A673 (cell line): Measurements from ENCODE around the gene TRIM25. TPM values are rescaled to one million over a fixed set of nuclear protein-coding genes. Genes with fewer than 3 reads are reported as not detected.

Source experiments
- BruUV-seq: library from RNA; stranded (reverse); fragments of 400-500 nt; replicated peaks from 2 replicates; lab custom pipeline; 2021; lab: Mats Ljungman, UMichigan
- CTCF ChIA-PET: fragments of 300-600 bp; sonication (Branson Sonifier 250); formaldehyde crosslinking; loops from one replicate; lab custom pipeline; 2022; ENCODE audit warnings: antibody characterized with exemption; lab: Charles Lee
- POLR2A ChIA-PET: fragments of 300-600 bp; sonication (Branson Sonifier 250); formaldehyde crosslinking; loops from one replicate; lab custom pipeline; 2022; ENCODE audit warnings: antibody characterized with exemption; ENCODE audit not compliant: low non-redundant PET; lab: Charles Lee
- DNase-seq: peaks from one replicate; pipeline ENCODE4 v3.0.0-alpha.2; 2015; ENCODE audit warnings: low spot score
- H3K27ac ChIP-seq: fragments of 200-600 bp; sonication (generic); 2 replicates; pipeline ENCODE4 v1.5.1; 2016; ENCODE audit warnings: mixed run types, low read depth, mild to moderate bottlenecking, mixed read lengths, antibody characterized with exemption, low read length; ENCODE audit not compliant: poor library complexity, severe bottlenecking
- H3K27me3 ChIP-seq: fragments of 200-600 bp; sonication (generic); replicated peaks from 2 replicates; pipeline ENCODE4 v1.6.1; 2017; ENCODE audit warnings: mixed run types, low read depth, mild to moderate bottlenecking, mixed read lengths, antibody characterized with exemption, low read length; ENCODE audit not compliant: insufficient read depth, poor library complexity
- H3K36me3 ChIP-seq: fragments of 200-600 bp; sonication (generic); 2 replicates; pipeline ENCODE4 v1.6.1; 2016; ENCODE audit warnings: mixed run types, mild to moderate bottlenecking, mixed read lengths, antibody characterized with exemption, low read length; ENCODE audit not compliant: insufficient read depth, poor library complexity, severe bottlenecking
- H3K4me1 ChIP-seq: fragments of 200-600 bp; sonication (generic); 2 replicates; pipeline ENCODE4 v1.6.1; 2017; ENCODE audit warnings: mixed run types, mild to moderate bottlenecking, mixed read lengths, antibody characterized with exemption, low read length; ENCODE audit not compliant: insufficient read depth, poor library complexity, severe bottlenecking
- H3K4me3 ChIP-seq: fragments of 200-600 bp; sonication (generic); 2 replicates; pipeline ENCODE4 v1.5.1; 2016; ENCODE audit warnings: low read depth, mixed run types, mild to moderate bottlenecking, mixed read lengths, low read length; ENCODE audit not compliant: poor library complexity, severe bottlenecking
- H3K9me3 ChIP-seq: fragments of 200-600 bp; sonication (generic); 2 replicates; pipeline ENCODE4 v1.6.1; 2016; ENCODE audit warnings: mixed run types, low read depth, mild to moderate bottlenecking, mixed read lengths, antibody characterized with exemption, low read length; ENCODE audit not compliant: poor library complexity, severe bottlenecking
- EZH2 ChIP-seq: fragments of 200-600 bp; sonication (generic); IDR thresholded peaks from 2 replicates; pipeline ENCODE4 v1.6.1; 2017; ENCODE audit warnings: borderline replicate concordance, low read depth, mild to moderate bottlenecking, mixed read lengths, antibody characterized with exemption, low read length; ENCODE audit not compliant: poor library complexity, severe bottlenecking
- intact Hi-C: fragments of 100-400 bp; cut with micrococcal nuclease; formaldehyde crosslinking; loops from one replicate; pipeline ENCODE4 v1.10.0; 2022; ENCODE audit not compliant: unreplicated experiment
- total RNA-seq: library from RNA; stranded (reverse); gene quantifications from 2 replicates; pipeline ENCODE4 v1.2.3, GENCODE V29; 2021
- TF ChIP-seq, protein P1 (sequence below): fragments of 300-800, 200-600 bp; sonication (generic); conservative IDR thresholded peaks from 2 replicates; pipeline ENCODE4 v1.5.1; 2017; ENCODE audit warnings: low read depth, mild to moderate bottlenecking, antibody characterized with exemption, low read length, moderate library complexity, mixed read lengths

The TRIM25 gene
- total RNA-seq, 1 experiment from 2014 or later: 58.0 TPM

DNA sequence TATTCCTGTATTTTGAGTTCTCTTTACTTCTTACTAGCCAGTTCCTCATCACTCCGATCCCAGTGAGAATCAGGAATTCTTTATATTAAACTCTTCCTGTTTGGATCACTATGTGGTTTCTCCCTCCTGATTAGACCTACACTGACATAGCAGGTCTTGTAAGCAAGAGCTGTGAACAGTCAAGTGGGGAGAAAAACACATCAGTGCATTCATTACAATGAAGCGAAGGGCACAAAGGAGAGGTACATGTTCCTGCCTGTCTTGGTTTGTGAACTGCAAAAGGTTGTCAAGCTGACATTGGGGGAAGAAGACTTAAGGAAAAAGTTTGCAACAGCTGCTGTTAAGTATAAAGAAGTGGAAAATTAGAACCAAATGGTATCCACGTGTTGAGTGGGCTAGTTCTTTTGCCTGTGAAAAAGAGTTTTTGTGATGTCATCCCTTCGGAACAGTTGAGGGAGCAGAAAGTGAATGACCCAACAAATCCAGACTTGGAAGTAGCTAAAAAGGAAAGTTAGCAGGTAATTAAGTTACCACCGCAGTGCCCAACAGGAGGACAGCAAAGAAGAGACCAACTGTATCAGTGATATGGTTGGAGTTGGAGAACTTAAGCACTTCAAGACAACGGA is 23.0 kb upstream of the TRIM25 start:
- no peaks in the 10 kb centered on the region for H3K9me3 ChIP-seq
- H3K4me1 ChIP-seq: no peaks in the 10 kb centered on the region
- CTCF ChIA-PET: no interaction called here
- no peaks in the 10 kb centered on the region for H3K27me3 ChIP-seq
- H3K36me3 ChIP-seq: peaks cover 37% of the 10 kb centered on the region
- TF ChIP-seq, protein P1, sequence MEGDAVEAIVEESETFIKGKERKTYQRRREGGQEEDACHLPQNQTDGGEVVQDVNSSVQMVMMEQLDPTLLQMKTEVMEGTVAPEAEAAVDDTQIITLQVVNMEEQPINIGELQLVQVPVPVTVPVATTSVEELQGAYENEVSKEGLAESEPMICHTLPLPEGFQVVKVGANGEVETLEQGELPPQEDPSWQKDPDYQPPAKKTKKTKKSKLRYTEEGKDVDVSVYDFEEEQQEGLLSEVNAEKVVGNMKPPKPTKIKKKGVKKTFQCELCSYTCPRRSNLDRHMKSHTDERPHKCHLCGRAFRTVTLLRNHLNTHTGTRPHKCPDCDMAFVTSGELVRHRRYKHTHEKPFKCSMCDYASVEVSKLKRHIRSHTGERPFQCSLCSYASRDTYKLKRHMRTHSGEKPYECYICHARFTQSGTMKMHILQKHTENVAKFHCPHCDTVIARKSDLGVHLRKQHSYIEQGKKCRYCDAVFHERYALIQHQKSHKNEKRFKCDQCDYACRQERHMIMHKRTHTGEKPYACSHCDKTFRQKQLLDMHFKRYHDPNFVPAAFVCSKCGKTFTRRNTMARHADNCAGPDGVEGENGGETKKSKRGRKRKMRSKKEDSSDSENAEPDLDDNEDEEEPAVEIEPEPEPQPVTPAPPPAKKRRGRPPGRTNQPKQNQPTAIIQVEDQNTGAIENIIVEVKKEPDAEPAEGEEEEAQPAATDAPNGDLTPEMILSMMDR: no peak
- no peak for TF ChIP-seq EZH2
- no TSS peak for BruUV-seq
- DNase-seq: no peak
- H3K27ac ChIP-seq: no peak overlapping the region
- no peak overlapping the region for H3K4me3 ChIP-seq
- intact Hi-C loops: no loop called here
- POLR2A ChIA-PET: interaction anchor here (0.5 kb wide), 1 partner anchor 23 kb away, joined by 3 read pairs; the partner anchor contains the start of gene TRIM25

DNA sequence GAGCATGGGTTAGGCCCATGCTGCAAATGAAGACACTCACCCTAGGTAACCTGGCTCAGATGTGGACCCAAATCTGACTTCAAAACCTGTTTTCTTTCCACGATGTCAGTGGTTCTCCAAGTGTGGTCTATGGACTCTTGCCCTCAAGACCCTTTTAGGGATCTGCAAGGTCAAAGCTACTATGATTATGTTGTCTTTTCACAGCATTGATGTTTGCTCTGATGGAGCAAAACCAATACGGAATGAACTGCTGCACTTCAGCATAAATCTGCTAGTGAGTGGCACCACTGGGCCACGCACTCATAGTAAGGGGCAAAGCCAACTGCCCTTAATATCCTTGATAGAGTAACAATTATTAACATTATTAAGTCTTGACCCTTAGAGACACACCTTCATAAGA is 21.6 kb upstream of the TRIM25 start:
- POLR2A ChIA-PET: no interaction called here
- CTCF ChIA-PET: no interaction called here
- Histone ChIP-seq H3K27ac (no peak overlapping the region), H3K4me1 (no peaks in the 10 kb centered on the region), H3K27me3 (no peaks in the 10 kb centered on the region), H3K9me3 (no peaks in the 10 kb centered on the region), H3K36me3 (peaks cover 28% of the 10 kb centered on the region), H3K4me3 (no peak overlapping the region)
- intact Hi-C loops: no loop called here
- DNase-seq: no peak
- no TSS peak for BruUV-seq
- no peak for TF ChIP-seq EZH2
- TF ChIP-seq, protein P1: no peak

DNA sequence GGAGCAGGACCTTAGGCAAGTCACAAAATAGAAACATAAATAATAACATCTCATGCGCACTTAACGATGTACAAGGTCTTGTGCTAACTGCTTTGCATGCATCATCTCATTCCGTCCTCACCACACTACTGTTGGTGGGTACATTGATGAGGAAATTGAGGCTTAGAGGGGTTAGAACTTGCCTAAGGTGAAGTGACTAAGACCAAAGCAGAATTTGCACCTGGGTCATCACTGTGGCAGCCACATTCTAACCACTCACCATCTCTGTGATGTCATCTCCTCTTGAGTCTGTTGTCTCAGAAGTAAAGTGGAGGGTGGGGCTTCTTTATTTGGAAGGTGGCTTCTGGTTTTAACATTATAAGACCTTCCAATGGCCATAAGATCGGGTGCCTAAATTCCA is 20.4 kb upstream of the TRIM25 start:
- peaks cover 7% of the 10 kb centered on the region for H3K9me3 ChIP-seq
- no peak overlapping the region for H3K4me3 ChIP-seq
- no peaks in the 10 kb centered on the region for H3K27me3 ChIP-seq
- CTCF ChIA-PET: no interaction called here
- DNase-seq: no peak
- H3K27ac ChIP-seq: no peak overlapping the region
- POLR2A ChIA-PET: no interaction called here
- peaks cover 17% of the 10 kb centered on the region for H3K36me3 ChIP-seq
- intact Hi-C loops: no loop called here
- H3K4me1 ChIP-seq: no peaks in the 10 kb centered on the region
- no TSS peak for BruUV-seq
- TF ChIP-seq, protein P1: no peak
- TF ChIP-seq EZH2: no peak
